Stimulated activated CD4-positive, alpha-beta T cell treated with anti-CD3 and anti-CD28 coated beads, TNF-alpha, amount 100 ng/mL, for 4 hours (primary cell): ENCODE measurements around the gene IFT27.
"Not testable (repeated sequence)": the region's sequence is repeated elsewhere in the genome, so short reads cannot be mapped to it uniquely, and the experiment has no call there.

ENCODE experiments used
- DNase-seq, 3 experiments: peaks; one replicate each; pipeline ENCODE4 v3.0.0-alpha.2; 2020; ENCODE audit warnings: low read depth in 3 of 3

The IFT27 gene

DNA sequence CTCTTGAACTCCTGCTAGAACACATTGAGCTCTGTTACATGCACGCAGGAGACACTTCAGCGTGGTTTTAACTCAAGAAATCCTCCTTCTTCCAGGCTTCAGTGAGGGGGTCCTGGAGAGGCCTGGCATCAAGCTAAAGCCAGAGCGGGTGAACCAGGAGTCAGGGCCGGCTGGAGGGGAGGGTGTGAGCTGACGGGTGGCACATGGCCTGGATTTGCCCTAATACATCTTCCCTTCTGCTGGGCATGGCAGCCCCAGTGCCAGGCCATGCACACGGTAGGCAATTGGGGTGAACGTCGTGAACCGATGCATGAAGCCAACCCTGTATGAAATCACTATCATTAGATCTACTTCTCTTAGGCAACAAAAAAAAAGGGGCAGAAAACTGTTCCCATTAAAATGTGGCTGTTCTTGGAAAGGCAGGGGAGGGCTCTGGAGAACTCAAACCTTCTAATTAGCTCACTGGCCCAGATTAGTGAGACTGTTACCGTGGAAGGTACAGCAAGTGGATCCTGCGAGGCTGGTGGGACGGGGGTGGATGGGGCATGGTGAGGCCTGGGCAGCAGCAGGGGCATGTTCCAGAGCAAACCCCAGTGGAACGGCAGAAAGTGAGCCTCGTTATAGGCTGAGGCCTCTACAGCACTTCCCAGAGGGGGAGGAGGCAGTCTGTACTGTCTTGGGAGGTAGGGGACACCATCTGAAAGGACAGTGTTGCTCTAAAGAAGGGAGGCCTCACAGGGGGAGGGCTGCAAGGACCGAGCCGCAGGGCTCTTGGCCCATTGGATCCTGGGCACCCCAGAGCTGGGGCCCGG is 10.6 kb downstream of the IFT27 start:
- no peak for DNase-seq

DNA sequence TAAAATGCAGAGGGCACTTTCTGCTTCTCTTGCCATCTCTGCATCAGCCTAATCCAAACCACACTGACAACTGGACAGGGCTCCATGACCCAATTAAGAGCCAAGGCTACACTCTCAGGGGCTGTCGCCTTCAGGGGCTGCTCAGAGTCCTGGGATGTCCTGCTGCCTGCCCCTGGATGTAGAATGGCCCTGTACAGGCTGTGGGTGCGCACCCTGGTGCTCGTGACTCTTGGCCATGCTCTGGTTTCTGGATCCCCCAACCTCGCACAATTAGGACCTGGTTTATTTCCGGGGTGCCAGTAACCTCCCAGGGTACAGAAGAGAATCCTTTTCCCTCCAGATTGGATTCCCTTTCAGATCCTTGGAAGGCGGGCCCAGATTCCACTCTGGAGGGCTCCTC is 11.3 kb downstream of the IFT27 start:
- no peak for DNase-seq

DNA sequence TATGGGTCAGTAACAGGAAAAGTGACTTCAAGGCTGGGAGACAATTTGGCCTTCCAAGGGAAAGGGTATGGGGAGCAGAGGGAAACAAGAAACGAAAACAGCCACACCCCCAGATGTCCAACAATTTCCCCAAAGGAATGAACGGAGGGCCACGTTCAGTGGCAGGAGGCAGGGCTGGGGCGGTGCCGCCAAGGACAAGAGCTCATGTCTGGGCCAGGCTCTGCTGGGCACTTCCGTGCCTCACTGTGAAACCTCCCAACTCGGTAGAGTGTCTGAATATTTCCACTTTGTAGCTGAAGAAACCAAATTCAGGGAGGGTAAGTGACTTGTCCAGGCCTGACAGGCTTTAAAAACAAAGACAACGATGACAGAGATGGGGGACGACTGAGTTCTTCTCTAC is 11.9 kb downstream of the IFT27 start:
- DNase-seq, result no peak

DNA sequence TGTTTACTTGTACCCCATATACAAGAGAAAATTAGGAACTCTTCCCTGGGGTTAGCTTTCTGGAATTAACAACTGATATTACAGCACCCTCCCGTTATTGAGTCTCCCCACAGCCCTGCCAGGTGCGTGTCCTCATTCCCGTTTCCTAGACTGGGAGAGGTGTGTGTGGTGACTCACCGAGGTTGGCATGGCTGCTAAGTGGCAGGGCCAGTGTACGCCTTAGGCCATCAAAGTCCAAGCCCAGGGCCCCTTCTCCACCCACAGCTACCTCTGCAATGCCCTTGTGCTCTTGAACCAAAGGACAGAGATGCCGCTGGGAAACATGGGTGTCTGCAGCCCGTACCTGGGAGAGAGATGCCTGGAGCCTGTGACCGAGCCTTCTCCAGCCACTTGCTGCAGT is 12.3 kb downstream of the IFT27 start:
- DNase-seq, result no peak

DNA sequence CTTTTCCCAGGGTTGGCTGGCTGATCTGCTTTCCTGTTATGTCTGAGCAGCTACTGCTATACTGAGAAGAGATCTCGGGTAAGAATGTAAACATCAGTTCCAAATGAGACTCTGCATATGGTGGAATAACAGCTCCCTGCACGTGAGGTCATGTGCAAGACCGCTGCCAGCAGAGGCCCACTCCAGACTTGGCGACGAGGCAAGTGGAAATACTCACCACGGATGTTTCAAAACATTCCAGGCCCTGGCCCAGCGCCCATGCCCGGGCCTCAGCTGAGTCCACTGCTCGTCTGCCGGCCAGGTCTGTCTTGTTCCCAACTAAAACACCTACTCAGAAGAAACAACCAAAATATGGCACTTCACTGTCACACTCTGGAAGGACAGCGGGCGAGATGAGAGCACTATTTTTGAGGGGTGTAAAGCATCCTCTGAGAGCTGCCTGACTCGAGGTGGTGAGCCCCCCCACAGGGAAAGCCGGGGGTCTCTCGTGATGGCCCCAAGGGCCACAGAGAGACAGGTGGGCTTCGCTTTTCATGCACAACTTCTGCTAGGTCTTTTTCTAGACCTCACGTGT is 13.1 kb downstream of the IFT27 start:
- no peak for DNase-seq

DNA sequence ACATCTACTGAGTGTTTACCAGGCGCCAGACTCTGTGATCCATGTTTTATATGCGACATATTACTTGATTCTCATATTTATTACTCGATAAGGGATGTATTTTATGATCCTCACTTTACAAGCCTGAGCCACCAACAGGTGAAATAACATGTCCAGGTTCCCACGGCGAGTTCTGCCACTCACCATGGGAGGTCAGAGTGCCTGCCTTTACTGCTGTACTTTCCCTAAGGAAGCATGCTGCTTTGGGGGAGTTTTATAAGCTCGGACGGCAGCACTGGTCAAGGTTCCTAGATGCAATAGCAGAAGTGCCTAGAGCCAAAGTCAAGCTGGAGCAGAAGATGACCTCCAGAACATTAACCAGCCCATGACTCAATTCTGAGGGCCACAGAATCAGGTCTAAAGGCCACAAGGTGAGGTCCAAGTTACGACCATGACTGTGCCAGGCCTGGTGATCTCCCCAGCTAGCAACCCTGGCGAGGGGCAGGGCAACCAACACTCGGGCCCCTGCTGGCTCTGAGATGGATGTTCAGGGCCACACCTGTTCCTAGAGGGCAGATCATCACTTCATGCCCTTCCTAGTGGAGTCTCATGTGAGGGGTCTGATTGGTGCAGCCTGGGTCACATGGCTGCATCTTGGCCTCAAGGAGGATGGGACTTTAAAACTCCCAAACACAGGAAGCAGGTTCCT is 14.2 kb downstream of the IFT27 start:
- DNase-seq, result no peak

DNA sequence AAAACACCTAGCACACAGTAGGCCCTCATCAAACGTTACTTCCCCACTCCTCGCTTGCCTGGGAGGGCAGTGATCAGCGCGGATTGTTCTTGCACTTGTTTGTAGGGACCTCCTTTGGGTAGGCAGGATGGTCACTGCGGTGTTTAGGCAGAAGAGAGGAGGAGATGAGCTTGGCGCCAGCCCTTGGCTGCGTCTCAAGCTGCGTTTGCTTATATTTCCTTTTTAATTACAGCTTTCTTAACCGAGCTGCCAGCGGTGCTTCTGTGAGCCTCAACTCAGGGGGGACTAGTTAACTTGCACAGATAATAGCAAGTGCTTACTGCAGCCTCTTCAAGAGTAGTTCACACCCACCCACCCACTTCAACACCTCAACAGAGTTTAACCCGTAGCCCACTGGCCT is 15.1 kb downstream of the IFT27 start:
- no peak for DNase-seq

DNA sequence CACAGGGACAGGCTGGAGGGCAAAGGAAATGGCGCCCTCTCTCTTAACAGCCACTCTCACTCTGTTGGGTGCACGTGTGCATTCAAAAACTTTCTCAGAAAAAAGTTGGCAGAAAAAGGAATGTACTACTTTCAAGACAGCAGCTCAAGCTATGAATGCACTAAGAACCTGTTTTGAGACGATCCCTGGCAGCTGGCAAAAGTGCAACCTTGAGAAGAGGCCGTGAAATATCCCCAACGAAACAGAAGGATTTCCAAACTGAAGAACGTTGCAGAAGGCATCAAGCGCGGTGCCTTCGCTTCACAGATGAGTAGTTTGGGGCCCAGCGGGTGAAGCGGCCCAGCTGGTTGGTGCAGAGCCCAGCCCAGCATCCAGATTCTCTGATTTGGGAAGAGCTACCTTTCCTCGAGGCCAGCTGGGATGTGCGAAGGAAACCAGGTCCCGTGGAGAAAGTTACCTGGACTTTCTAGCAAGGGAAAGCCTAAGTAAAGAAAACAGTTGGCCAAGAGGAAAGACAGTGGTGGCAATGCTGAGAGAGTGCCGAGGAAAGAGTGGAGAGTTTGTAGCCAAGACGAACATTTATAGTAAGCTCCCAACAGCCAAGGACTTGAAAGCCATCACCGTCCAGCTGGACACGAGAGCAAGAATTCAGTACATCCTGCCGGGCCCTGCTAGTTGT is 16.3 kb downstream of the IFT27 start:
- no peak for DNase-seq

DNA sequence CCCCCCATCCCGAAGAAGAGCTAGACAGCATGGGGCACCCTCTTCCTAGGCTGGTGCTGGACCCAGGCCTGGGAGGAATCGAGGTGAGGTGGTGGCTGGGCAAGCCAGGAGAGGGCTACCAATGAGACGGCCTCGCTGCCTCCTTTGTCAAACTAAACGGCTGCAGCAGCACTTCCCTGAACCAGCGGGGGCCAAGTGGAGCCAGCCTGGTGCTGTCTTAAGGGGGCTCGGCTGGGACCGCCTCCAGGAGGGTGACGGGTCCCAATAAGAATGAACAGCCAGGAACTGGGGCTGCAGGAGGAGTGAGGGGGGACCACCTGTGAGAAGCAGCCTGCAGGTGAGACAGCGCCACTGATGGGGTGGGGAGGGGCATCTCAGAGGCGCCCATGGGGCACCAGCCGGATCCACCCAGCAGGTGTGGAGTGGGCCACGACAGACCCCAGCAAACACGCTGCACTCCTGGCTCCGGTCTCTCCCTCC is 17.1 kb downstream of the IFT27 start:
- no peak for DNase-seq

DNA sequence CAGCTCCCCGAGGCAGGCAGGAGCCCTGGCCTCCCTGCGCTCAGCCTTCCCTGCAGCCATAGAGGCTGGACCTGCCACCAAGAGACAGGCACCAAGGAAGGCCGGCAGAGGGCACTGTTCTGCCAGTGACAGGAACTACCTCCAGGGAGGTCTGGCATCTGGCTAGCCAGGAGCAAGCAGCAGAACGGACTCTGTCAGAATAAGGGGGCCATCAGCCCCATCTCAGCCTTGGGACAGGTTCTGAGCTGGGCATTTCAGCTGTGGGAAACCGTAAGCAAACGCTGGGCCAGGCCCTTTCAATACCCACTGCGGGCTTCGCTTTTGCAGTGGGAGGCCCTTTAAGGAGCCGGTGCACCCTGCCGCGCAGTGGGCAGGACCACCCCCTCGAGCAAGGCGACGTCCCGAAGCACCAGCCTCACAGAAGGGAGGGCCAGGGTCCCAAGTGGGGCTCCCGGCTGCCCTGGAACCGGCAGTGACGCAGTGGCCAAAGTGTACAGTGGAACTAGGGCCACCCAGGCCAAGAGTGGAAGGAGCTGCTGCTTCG is 18.2 kb downstream of the IFT27 start:
- DNase-seq, result peak; percentile 40 to 49 (median 46)

DNA sequence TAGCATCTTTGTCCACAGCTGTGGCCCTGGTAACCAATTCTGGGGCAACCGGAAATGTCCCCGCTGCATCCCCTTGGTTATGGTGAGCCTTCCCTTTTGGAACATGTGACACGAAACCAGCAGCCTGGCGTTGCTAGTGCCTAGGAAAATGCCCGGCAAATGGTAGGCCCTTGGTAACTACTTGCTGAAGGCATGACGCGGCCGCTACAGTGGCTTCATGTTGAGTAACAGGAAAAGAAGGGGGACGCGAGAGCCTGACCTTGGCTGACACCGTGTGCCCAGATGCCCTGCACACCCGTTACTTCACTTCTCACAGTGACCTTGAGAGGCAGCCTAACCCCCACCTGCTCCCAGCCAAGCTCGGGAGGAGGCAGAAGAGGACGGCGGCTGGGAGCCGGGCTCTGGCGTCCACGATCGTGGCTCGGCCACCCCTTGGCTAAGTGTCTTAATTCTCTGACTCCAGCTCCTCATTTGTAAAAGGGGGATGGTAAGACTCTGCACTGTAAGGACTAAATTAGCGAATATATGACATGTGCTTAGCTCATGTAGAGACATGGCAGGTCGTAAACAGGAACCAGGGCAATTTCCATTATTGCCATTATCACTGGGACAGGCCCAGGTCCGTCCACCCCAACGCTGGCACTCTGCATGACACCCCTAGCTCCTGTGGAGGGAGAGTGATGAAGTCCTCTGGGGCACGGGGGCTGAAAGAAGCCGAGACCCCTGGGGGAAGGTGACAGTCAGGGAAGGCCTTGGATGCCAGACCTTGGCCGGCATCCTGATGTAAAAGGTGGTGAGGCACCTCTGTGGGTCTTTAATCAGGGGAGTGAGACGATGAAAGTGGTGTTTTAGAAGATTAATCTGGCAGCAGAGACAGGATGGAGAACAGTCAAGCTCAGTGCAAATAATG is 18.9 kb downstream of the IFT27 start:
- no peak for DNase-seq

DNA sequence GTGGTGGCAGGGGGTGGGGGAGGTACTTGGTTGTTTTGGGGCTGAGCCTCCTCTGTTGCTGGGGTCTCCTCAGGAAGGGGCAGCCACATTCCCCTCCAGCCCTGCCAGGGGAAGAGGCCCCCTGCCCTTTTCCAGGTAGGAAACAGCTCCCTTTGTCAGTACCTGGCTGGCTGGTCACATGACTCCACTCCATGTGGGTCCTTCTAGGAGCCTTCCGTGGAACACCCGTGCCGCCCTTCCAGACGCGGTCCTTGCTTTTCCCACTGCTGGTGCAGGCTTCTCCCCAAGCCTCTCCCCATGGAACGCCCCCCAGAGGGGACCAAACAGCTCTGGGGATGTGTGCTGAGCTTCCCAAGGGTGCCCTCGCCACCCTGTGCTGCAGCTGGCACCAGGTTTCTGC is 19.9 kb downstream of the IFT27 start:
- no peak for DNase-seq

DNA sequence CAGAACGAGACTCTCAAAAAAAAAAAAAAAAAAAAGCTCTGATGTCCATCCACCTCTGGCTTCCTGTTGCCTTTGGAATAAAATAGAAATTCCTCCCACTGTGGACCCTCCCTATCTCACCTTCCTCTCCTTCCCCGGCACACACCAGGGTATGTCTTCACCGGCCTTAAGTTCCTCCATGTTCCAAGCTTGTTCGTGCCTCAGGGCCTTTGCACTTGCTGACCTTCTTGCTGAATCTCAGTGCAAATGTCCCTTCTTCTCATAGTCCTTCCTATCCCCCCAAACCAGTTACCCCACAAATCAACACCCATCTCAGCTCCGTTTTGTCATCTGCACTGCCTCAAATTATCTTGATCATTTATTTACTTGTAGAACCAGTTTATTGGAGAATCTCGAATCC is 20.6 kb downstream of the IFT27 start:
- DNase-seq, result no peak

DNA sequence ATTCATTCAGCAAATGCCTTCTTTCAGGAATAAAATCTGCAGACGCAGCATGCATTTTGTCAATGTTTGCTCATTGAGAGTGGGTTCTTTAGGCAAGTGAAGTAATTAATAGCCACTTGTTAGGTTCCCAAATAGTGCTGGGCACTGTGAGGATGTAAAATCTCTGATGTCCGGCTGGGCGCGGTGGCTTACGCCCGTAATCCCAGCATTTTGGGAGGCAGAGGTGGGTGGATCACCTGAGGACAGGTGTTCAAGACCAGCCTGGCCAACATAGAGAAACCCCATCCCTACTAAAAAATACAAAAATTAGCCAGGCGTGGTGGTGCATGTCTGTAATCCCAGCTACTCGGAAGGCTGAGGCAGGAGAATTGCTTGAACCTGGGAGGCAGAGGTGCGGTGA is 21.0 kb downstream of the IFT27 start:
- DNase-seq, result not testable (repeated sequence)

DNA sequence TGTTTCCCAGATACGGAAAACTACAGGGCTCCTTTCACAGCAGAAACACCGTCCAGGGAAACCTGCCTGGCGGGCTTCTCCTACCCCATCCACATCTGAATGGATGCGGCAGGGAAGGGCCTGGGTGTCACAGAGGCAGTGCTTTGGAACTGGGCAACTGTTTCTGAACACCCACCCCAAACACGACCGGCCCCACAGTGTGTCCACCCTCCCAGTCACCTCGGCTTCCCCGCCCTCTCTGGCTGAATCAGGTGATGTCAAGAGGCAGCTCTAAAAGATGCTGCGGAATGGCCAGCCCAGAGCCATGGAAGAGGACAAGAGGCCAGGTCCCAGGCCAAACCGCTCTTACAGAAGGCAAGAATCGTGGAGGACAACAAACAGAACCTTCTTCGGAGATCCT is 22.0 kb downstream of the IFT27 start:
- DNase-seq, result no peak

DNA sequence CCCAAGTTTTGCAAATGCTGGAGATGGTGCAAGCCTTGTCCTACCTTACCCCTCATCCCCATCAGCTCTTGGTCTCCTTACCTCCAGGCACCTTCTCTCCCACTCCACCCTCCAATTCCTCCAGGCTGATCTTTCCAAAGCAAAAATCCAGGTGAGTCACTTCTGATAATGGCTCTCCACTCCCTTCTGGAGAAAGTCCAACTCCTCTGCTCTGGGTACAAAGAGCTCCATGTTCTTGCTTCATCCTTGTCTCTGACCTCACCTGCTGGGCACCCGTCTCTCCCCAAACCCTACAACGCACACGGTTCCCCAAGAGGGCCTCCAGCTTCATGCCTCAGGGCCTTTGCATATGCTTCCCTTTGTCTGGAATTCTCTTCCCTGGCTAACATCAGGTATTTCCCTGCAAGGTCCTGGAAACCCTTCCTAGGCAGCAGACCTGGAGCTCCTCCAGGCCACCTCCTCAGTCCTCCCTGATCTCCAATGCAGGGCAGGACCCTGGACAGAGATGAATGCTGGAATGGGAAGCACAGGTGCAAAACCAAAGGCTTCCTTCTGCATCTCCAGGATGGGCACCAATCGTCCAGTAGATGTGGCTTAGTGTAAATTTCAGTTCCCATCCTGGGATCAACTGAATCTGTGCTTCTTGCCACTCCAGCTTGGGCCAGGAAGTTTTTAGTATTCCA is 22.7 kb downstream of the IFT27 start:
- DNase-seq, result no peak

DNA sequence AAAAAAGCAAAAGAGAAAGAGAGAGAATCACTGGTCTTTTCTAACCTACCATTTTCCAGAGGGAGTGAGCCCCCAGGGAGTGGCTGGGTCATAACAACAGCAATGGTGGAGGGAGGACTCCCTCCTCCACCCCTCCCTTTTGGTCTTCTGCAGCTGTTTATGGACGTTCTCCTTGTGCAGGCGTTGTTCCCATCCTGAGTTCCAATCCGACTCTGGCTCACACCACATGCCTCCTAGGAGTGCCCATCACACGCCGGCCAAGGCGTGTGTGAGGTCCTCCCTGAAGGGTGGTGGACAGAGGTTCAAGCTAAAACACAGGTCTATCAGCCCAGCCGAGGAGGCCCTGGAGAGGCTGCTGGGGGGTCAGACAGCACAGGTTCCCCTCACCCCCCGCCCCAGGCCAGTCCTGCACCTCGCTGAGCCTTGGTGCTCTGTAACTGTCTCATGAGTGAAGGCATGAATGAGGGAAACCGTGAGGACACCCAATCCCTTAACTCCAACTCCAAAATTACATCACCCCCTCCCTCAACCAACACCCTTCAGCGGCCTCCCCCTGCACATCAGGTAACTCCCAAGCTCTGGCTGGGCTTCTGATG is 29.4 kb downstream of the IFT27 start:
- no peak for DNase-seq

DNA sequence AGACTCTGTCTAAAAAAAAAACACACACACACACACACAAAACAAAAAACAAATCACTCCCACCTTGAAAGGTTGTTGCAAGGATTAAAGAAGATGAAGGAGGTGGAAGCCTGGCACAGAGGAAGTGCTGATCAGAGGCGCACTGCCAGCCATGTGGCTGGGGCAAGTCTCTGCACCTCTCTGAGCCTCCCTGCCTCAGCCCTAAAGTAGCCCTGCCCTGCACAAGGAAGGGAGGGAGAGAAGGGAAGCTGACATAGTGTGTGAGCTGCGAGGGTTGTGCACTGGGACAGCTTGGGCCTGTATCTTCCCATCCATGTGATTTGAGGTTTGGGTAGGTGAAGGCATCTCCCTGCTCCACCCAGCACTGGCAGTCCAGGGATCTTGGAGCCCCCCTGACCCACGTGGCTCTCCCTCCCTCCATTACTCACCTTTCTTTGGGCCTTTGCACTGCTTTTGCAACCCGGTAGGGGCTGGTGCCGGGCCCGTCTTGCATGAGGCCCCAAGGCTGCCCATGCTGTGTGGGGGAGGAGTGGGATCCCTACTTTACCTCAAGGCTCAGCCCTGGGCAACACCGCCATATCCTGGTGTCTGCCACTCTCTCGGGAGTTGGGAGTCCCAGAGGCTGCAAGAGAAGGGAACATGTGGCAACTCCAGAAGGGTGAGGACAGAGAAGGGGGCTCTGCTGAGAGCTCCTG is 30.5 kb downstream of the IFT27 start:
- DNase-seq, result no peak

DNA sequence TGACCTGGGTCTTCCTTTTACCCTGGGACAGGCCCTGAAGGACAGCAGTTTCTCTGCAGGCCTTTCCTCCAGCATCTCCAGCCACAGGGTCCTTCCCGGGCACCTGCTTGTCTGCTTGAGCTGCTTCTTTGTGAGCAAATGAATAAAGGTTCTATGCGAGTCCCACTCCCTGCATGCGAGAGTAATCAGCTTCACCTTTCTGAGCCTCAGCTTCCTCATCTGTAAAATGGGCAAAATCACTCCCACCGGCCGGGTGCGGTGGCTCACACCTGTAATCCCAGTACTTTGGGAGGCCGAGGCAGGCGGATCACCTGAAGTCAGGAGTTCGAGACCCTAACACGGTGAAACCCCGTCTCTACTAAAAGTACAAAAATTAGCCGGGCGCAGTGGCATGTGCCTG is 31.1 kb downstream of the IFT27 start:
- DNase-seq, result no peak

DNA sequence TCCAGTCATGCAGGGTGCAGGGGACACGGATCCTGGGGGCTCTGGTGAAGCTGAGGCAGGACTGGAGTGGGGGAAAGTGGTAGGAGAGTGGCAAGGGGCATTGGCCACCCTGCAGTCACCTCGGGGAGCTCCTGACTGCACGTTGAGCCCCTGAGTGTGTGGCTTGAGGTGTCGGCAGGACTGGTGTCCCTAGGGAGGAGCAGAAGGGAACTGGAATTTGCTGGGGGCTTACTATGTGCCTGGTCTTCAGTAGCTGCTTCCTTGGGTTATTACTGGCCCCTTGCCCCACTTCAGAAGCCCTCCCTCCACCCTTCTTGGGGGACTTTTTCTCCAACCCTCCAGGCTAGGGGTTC is 31.5 kb downstream of the IFT27 start:
- no peak for DNase-seq
